T-helper 1 cell (primary cell): ENCODE measurements around the gene ZFYVE9.
"Not testable (repeated sequence)": the region's sequence is repeated elsewhere in the genome, so short reads cannot be mapped to it uniquely, and the experiment has no call there.

Experiments used
- DNase-seq, 5 donors: peaks; one replicate each; pipeline ENCODE4 v3.0.0-alpha.2; 2012 to 2020

ZFYVE9 gene

GRCh38 chr1:52145137-52145536 lies 3.2 kb downstream of the ZFYVE9 start:
- DNase-seq: no peak

GRCh38 chr1:52150445-52150844 lies 8.6 kb downstream of the ZFYVE9 start:
- not testable (repeated sequence) for DNase-seq

- DNase-seq: no peak
Measured at GRCh38 chr1:52150946-52151345, 9.1 kb downstream of the ZFYVE9 start.

- DNase-seq: no peak
Measured at GRCh38 chr1:52152572-52152971, 10.7 kb downstream of the ZFYVE9 start.

GRCh38 chr1:52153010-52153409 lies 11.1 kb downstream of the ZFYVE9 start:
- DNase-seq: no peak

- no peak for DNase-seq
Measured at GRCh38 chr1:52153898-52154297, 12.0 kb downstream of the ZFYVE9 start.

- no peak for DNase-seq
Measured at GRCh38 chr1:52156460-52156859, 14.6 kb downstream of the ZFYVE9 start.

GRCh38 chr1:52157582-52157981 lies 15.7 kb downstream of the ZFYVE9 start:
- no peak for DNase-seq

- DNase-seq: no peak
Measured at GRCh38 chr1:52158218-52158617, 16.3 kb downstream of the ZFYVE9 start.

GRCh38 chr1:52159033-52159789 lies 17.3 kb downstream of the ZFYVE9 start:
- no peak for DNase-seq

GRCh38 chr1:52162947-52163346 lies 21.1 kb downstream of the ZFYVE9 start:
- DNase-seq: no peak

- no peak for DNase-seq
Measured at GRCh38 chr1:52164604-52165003, 22.7 kb downstream of the ZFYVE9 start.

GRCh38 chr1:52166996-52167753 lies 25.3 kb downstream of the ZFYVE9 start:
- no peak for DNase-seq

GRCh38 chr1:52168373-52169080 lies 26.6 kb downstream of the ZFYVE9 start:
- DNase-seq: no peak

GRCh38 chr1:52171149-52171548 lies 29.3 kb downstream of the ZFYVE9 start:
- not testable (repeated sequence) for DNase-seq

GRCh38 chr1:52179073-52179472 lies 37.2 kb downstream of the ZFYVE9 start:
- DNase-seq: no peak

- no peak for DNase-seq
Measured at GRCh38 chr1:52180176-52180575, 38.3 kb downstream of the ZFYVE9 start.

GRCh38 chr1:52181759-52182158 lies 39.9 kb downstream of the ZFYVE9 start:
- DNase-seq: not testable (repeated sequence)

- DNase-seq: not testable (repeated sequence)
Measured at GRCh38 chr1:52182328-52182727, 40.4 kb downstream of the ZFYVE9 start.

- DNase-seq: no peak
Measured at GRCh38 chr1:52182874-52183400, 41.0 kb downstream of the ZFYVE9 start.

GRCh38 chr1:52186449-52186848 lies 44.6 kb downstream of the ZFYVE9 start:
- no peak for DNase-seq

- no peak for DNase-seq
Measured at GRCh38 chr1:52189898-52190480, 48.1 kb downstream of the ZFYVE9 start.
